OCI-LY7 (cell line): Measurements from ENCODE around the gene PIRT. TPM values are rescaled to one million over a fixed set of nuclear protein-coding genes. Genes with fewer than 3 reads are reported as not detected.
A peak's percentile ranks its signal among the peaks of the same experiment; 100 is the strongest.
"Not testable (repeated sequence)": the region's sequence is repeated elsewhere in the genome, so short reads cannot be mapped to it uniquely, and the experiment has no call there.

Source experiments
- BruUV-seq: library from RNA; stranded (reverse); fragments of 400-500 nt; replicated peaks from 2 replicates; lab custom pipeline; 2021; lab: Mats Ljungman, UMichigan
- CTCF ChIA-PET: fragments of 300-600 bp; sonication (Branson Sonifier 250); formaldehyde crosslinking; loops from one replicate; lab custom pipeline; 2022; ENCODE audit warnings: antibody characterized with exemption; ENCODE audit not compliant: unreplicated experiment; lab: Charles Lee
- POLR2A ChIA-PET: fragments of 300-600 bp; sonication (Branson Sonifier 250); formaldehyde crosslinking; loops from one replicate; lab custom pipeline; 2022; ENCODE audit warnings: antibody characterized with exemption; lab: Charles Lee
- DNase-seq: peaks from one replicate; pipeline ENCODE4 v3.0.0-alpha.2; 2015; ENCODE audit warnings: low spot score
- H2AFZ ChIP-seq: fragments of 200-600 bp; sonication (generic), shearing (Covaris generic); 2 replicates; pipeline ENCODE4 v1.6.1; 2014; ENCODE audit warnings: mild to moderate bottlenecking, antibody characterized with exemption, low read length, moderate library complexity
- H3K27ac ChIP-seq: fragments of 200-600 bp; sonication (generic); 2 replicates; pipeline ENCODE4 v1.5.1; 2014; ENCODE audit warnings: mixed run types, low read depth, mild to moderate bottlenecking, moderate library complexity, low read length, inconsistent platforms; ENCODE audit not compliant: poor library complexity, severe bottlenecking
- H3K36me3 ChIP-seq: fragments of 200-600 bp; sonication (generic); 2 replicates; pipeline ENCODE4 v1.6.1; 2014; ENCODE audit warnings: mild to moderate bottlenecking, antibody characterized with exemption, low read length, moderate library complexity, mixed read lengths; ENCODE audit not compliant: insufficient read depth
- H3K4me1 ChIP-seq: fragments of 200-600 bp; sonication (generic); 2 replicates; pipeline ENCODE4 v1.5.1; 2014; ENCODE audit warnings: mild to moderate bottlenecking, low read length; ENCODE audit not compliant: insufficient read depth, poor library complexity, severe bottlenecking
- H3K4me2 ChIP-seq: fragments of 200-600 bp; sonication (generic); 2 replicates; pipeline ENCODE4 v1.6.1; 2014; ENCODE audit warnings: mild to moderate bottlenecking, low read length
- H3K4me3 ChIP-seq: fragments of 200-600 bp; sonication (generic); 2 replicates; pipeline ENCODE4 v1.5.1; 2014; ENCODE audit warnings: mild to moderate bottlenecking, low read depth, low read length; ENCODE audit not compliant: poor library complexity, severe bottlenecking
- H3K79me2 ChIP-seq: fragments of 200-600 bp; sonication (generic); 2 replicates; pipeline ENCODE4 v1.6.1; 2016; ENCODE audit warnings: low read depth, mild to moderate bottlenecking, low read length, moderate library complexity, mixed read lengths; ENCODE audit not compliant: insufficient read depth
- H3K9me2 ChIP-seq: fragments of 200-600 bp; sonication (generic); 2 replicates; pipeline ENCODE4 v1.6.1; 2016; ENCODE audit warnings: mild to moderate bottlenecking, low read length, mixed read lengths; ENCODE audit not compliant: insufficient read depth
- H3K9me3 ChIP-seq: fragments of 200-600 bp; sonication (generic); 2 replicates; pipeline ENCODE4 v1.6.1; 2014; ENCODE audit warnings: mild to moderate bottlenecking, mixed run types, low read length, mixed read lengths
- H4K20me1 ChIP-seq: fragments of 200-600 bp; sonication (generic); 2 replicates; pipeline ENCODE4 v1.6.1; 2014; ENCODE audit warnings: mild to moderate bottlenecking, antibody characterized with exemption, low read length, moderate library complexity, mixed read lengths; ENCODE audit not compliant: insufficient read depth
- EZH2phosphoT487 ChIP-seq: fragments of 200-600 bp; sonication (generic); IDR thresholded peaks from 2 replicates; pipeline ENCODE4 v1.6.1; 2018; ENCODE audit warnings: low read depth, borderline replicate concordance, mild to moderate bottlenecking, mixed run types, antibody characterized with exemption, low read length, moderate library complexity, mixed read lengths
- intact Hi-C: fragments of 100-400 bp; cut with micrococcal nuclease; formaldehyde crosslinking; loops from one replicate; pipeline ENCODE4 v1.10.0; 2022; ENCODE audit not compliant: unreplicated experiment
- total RNA-seq, 2 experiments: library from RNA; depleted of rRNA in 1 of 2; stranded (reverse); fragments of >200 nt in 1 of 2; shearing (Covaris generic) in 1 of 2; gene quantifications; 2 replicates each; pipeline ENCODE4 v1.2.3, GENCODE V29; 2014 to 2022
- TF ChIP-seq, protein P1 (sequence below): fragments of 200-600 bp; sonication (generic); conservative IDR thresholded peaks from 2 replicates; pipeline ENCODE4 v1.5.1; 2014; ENCODE audit warnings: mild to moderate bottlenecking, antibody characterized with exemption, low read length, moderate library complexity, mixed read lengths

PIRT gene
- total RNA-seq, 2 experiments from 2014 or later, result not detected

GRCh38 chr17:10875430-10875851 lies 37.6 kb upstream of the PIRT start:
- no peaks in the 10 kb centered on the region for H3K9me2 ChIP-seq
- no peaks in the 10 kb centered on the region for H3K79me2 ChIP-seq
- BruUV-seq, result no TSS peak
- ChIA-PET CTCF (interaction anchor here (0.6 to 1.0 kb wide), 2 partner anchors 141 to 265 kb away, joined by 3 read pairs; no protein-coding TSS in a partner anchor), POLR2A (interaction anchor here (0.5 kb wide), 1 partner anchor 1497 kb away, joined by 3 read pairs; no protein-coding TSS in a partner anchor)
- H3K27ac ChIP-seq, result no peak overlapping the region
- no peaks in the 10 kb centered on the region for H3K36me3 ChIP-seq
- H4K20me1 ChIP-seq, result 0 out of 2 replicates have a peak, but pooled peaks cover 3% of the 10 kb centered on the region
- no peak for TF ChIP-seq EZH2phosphoT487
- TF ChIP-seq, protein P1, sequence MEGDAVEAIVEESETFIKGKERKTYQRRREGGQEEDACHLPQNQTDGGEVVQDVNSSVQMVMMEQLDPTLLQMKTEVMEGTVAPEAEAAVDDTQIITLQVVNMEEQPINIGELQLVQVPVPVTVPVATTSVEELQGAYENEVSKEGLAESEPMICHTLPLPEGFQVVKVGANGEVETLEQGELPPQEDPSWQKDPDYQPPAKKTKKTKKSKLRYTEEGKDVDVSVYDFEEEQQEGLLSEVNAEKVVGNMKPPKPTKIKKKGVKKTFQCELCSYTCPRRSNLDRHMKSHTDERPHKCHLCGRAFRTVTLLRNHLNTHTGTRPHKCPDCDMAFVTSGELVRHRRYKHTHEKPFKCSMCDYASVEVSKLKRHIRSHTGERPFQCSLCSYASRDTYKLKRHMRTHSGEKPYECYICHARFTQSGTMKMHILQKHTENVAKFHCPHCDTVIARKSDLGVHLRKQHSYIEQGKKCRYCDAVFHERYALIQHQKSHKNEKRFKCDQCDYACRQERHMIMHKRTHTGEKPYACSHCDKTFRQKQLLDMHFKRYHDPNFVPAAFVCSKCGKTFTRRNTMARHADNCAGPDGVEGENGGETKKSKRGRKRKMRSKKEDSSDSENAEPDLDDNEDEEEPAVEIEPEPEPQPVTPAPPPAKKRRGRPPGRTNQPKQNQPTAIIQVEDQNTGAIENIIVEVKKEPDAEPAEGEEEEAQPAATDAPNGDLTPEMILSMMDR, result no peak
- H3K9me3 ChIP-seq, result no peaks in the 10 kb centered on the region
- no peaks in the 10 kb centered on the region for H3K4me1 ChIP-seq
- H2AFZ ChIP-seq, result no peak overlapping the region
- no peak overlapping the region for H3K4me2 ChIP-seq
- H3K4me3 ChIP-seq, result no peak overlapping the region
- DNase-seq, result peak; percentile 18
- intact Hi-C loops, result loop anchor here (5.0 kb wide), 3 partner anchors 267 to 1062 kb away; no protein-coding TSS in a partner anchor

GRCh38 chr17:10871914-10872313 lies 34.0 kb upstream of the PIRT start:
- H3K4me3 ChIP-seq, result no peak overlapping the region
- ChIA-PET CTCF (no interaction called here), POLR2A (no interaction called here)
- no peak overlapping the region for H3K4me2 ChIP-seq
- DNase-seq, result no peak
- H3K36me3 ChIP-seq, result no peaks in the 10 kb centered on the region
- no TSS peak for BruUV-seq
- intact Hi-C loops, result no loop called here
- TF ChIP-seq, protein P1, result no peak
- TF ChIP-seq EZH2phosphoT487, result no peak
- no peak overlapping the region for H3K27ac ChIP-seq
- H3K9me2 ChIP-seq, result no peaks in the 10 kb centered on the region
- no peak overlapping the region for H2AFZ ChIP-seq
- H3K4me1 ChIP-seq, result no peaks in the 10 kb centered on the region
- 0 out of 2 replicates have a peak, but pooled peaks cover 3% of the 10 kb centered on the region for H4K20me1 ChIP-seq
- H3K9me3 ChIP-seq, result no peaks in the 10 kb centered on the region
- H3K79me2 ChIP-seq, result no peaks in the 10 kb centered on the region

DNA sequence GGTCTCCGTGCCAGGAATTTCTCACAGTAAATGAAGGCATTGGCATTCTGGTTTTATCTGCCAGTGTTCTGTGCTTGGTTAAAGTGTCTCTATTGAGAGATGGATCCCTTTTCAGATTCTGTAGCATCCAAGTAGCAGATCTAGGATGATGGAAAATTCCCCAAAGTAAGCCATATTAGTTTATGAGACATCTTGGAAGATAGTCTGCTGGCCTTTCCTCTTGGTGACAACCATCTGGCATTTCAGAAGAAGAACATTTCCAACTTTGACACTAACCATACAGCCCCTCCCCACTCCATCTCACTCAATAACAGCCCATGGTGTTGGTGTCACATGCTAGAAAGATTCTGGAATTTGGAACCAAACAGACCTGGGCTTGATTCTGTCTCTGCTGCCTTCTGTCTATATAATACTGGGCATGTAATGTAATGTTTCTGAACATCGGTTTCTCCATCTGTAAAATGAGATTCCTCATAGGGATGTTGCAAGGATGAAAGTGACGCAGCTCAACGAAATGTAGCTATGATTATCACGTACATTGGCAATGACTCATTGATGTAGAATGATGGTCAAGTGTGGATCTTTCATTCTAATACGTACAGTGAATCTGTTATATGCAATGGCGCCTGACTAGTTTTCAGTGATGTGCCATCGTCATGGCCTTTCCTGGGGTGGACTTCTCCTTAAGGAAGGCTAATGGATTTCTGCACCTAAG lies 32.6 kb upstream of the PIRT start:
- H3K27ac ChIP-seq, result no peak overlapping the region
- no peaks in the 10 kb centered on the region for H3K9me3 ChIP-seq
- no peak overlapping the region for H3K4me2 ChIP-seq
- TF ChIP-seq, protein P1, result no peak
- TF ChIP-seq EZH2phosphoT487, result no peak
- H3K9me2 ChIP-seq, result no peaks in the 10 kb centered on the region
- no peak overlapping the region for H3K4me3 ChIP-seq
- no peaks in the 10 kb centered on the region for H4K20me1 ChIP-seq
- no peaks in the 10 kb centered on the region for H3K79me2 ChIP-seq
- ChIA-PET CTCF (no interaction called here), POLR2A (interaction anchor here (0.5 kb wide), 1 partner anchor 319 kb away, joined by 3 read pairs; no protein-coding TSS in a partner anchor)
- BruUV-seq, result no TSS peak
- intact Hi-C loops, result no loop called here
- no peaks in the 10 kb centered on the region for H3K4me1 ChIP-seq
- no peak overlapping the region for H2AFZ ChIP-seq
- H3K36me3 ChIP-seq, result no peaks in the 10 kb centered on the region
- no peak for DNase-seq

GRCh38 chr17:10868744-10869143 lies 30.9 kb upstream of the PIRT start:
- H3K79me2 ChIP-seq, H3K4me1 ChIP-seq, POLR2A ChIA-PET, H4K20me1 ChIP-seq, CTCF ChIA-PET, DNase-seq, H3K9me3 ChIP-seq, H2AFZ ChIP-seq, H3K4me3 ChIP-seq, intact Hi-C loops, H3K27ac ChIP-seq, BruUV-seq, H3K9me2 ChIP-seq, H3K36me3 ChIP-seq, H3K4me2 ChIP-seq: not testable (repeated sequence)
